GM10266 (cell line): ENCODE data around the gene PIEZO1.

Source experiments
- DNase-seq: peaks from one replicate; pipeline ENCODE4 v3.0.0; 2012; ENCODE audit errors: extremely low spot score
- CTCF ChIP-seq: IDR thresholded peaks from 2 replicates; pipeline ENCODE4 v1.5.1; 2012; ENCODE audit warnings: mild to moderate bottlenecking, low read depth; ENCODE audit not compliant: control insufficient read depth, insufficient read depth; ENCODE audit errors: missing control alignments

The PIEZO1 gene

DNA sequence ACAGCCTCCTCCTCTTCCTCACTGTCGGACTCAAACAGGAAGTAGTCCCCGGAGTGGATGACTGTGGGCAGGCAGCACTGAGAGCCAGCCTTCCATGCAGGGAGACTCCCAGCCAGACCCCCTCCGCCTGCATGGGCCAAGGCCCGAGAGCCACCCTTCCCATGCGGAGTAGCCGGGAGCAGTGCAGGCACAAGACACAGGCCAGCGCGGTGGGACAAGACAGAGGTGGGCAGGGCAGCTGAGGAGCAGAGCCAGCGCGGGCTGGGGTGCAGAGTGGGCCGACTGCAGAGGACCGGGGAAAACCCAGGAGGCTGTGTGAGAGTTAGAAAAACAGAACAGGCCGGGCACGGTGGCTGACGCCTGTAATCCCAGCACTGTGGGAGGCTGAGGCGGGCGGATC, 61.1 kb downstream of the PIEZO1 start:
- no peak for DNase-seq
- TF ChIP-seq CTCF = no peak

DNA sequence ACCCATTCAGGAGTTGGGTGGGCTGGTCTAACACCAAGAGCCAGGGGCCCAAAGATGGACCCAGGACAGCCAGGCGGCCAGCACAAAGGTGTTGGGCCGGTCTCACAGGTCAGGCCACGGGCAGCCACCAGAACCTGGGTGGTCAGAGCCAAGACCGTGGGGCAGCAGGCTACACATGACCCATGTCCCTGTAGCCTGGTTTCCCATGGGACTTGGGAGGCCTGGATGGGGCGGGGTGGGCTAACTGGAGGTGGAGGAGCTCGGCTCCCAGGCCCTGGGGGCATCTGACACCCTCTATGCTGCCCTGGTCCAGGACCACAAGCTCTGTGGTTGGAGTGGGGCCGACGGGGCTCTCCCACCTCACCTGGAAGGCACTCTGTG, 61.5 kb downstream of the PIEZO1 start:
- no peak for DNase-seq
- no peak for TF ChIP-seq CTCF

DNA sequence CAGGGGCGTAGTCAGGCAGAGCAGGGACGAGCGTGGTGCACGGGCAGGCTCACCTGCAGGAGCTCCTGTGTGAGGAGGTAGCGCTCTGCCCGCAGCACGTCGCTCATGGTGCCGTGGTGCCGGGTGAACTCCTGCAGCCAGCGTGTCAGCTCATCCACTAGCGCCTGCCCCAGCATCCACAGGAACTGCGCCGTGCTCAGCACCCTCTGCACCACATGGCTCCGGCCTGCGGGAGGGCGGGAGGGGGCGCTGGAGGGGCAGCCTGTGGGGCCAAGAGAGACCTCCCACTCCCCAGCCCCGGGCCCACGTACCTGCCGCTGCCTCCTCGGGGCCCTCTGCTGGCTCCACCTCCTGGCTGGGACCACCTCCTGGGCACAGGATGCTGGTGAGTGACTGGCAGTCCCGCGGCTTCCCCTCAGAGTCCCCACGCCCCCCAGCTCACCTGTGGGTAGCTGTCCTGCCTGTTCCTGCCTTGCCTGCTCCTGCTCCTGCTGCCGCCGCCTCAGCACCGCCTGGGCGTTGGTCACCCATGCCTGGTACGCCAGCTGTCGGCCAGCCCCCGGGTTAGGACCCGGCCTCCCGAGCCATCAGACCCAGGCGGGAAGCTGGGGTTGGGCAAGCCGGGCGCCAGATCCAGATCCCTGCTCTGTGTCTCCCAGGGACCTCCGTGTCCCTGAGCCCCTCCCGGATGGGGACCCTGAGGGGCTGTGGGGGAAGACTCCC, 62.1 kb downstream of the PIEZO1 start:
- no peak for DNase-seq
- no peak for TF ChIP-seq CTCF

- no peak for DNase-seq
- no peak for TF ChIP-seq CTCF
Observed at GRCh38 chr16:88721815-88722755, 62.9 kb downstream of the PIEZO1 start.

DNA sequence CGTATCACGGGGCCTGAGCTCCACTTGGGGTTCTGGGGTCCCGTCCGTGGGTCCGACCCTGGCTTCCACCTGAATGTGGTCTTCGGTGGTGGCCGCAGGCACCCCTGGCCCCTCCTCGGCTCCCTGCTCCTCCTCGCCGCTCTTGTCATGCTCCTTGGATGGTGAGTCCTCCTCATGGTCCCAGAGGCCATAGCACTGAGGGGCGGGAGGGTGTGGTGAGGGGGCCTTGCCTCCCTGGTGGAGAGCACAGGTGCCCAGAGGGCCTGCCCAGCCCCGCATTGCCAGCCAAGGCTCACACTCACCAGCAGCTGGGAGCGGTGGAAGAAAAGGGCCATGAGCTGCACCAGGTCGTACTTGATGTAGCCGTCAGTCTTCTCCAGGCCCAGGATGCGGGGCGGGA, 63.8 kb downstream of the PIEZO1 start:
- TF ChIP-seq CTCF = no peak
- DNase-seq = no peak

GRCh38 chr16:88720396-88720970, 64.5 kb downstream of the PIEZO1 start:
- TF ChIP-seq CTCF = no peak
- DNase-seq = no peak

GRCh38 chr16:88719933-88720296, 65.1 kb downstream of the PIEZO1 start:
- no peak for TF ChIP-seq CTCF

More at GRCh38 chr16:88719933-88720296, 65.1 kb downstream of the PIEZO1 start:
- no peak for DNase-seq
